Body of pancreas (tissue), 4 donors: Measurements from ENCODE around the gene ULK4. TPM values are rescaled to one million over a fixed set of nuclear protein-coding genes. Genes with fewer than 3 reads are reported as not detected.
"Not testable (repeated sequence)": the region's sequence is repeated elsewhere in the genome, so short reads cannot be mapped to it uniquely, and the experiment has no call there.

ENCODE experiments used
- ATAC-seq: fragments of 150-250 bp; one replicate; pipeline ENCODE4 v1.9.1; 2016
- DNase-seq, 4 donors: peaks; one replicate each; pipeline ENCODE4 v3.0.0-alpha.2; 2019
- H3K27ac ChIP-seq, 4 donors: fragments of 200-600 bp; sonication (generic); 1 replicate in 3 of 4; 2 replicates in 1 of 4; pipeline versions ENCODE4 v1.5.1 to v1.6.1; 2016 to 2019; ENCODE audit warnings: mild to moderate bottlenecking in 1 of 4, mixed read lengths in 1 of 4, moderate library complexity in 1 of 4
- H3K27me3 ChIP-seq, 2 donors: fragments of 200-600 bp; sonication (generic); one replicate each; pipeline ENCODE4 v1.6.0; 2016; ENCODE audit warnings: mild to moderate bottlenecking in 1 of 2
- H3K36me3 ChIP-seq, 2 donors: fragments of 200-600 bp; sonication (generic); replicated peaks in 1 of 2; 2 replicates each; pipeline ENCODE4 v1.5.1; 2016; ENCODE audit warnings: low read depth in 2 of 2; ENCODE audit not compliant: insufficient read depth in 1 of 2
- H3K4me1 ChIP-seq: fragments of 200-600 bp; sonication (generic); one replicate; pipeline ENCODE4 v1.6.0; 2016
- H3K4me3 ChIP-seq, 2 donors: fragments of 200-600 bp; sonication (generic); 1 replicate in 1 of 2; 2 replicates in 1 of 2; pipeline ENCODE4 v1.5.1; 2016 to 2019
- H3K9me3 ChIP-seq, 3 donors: fragments of 200-600 bp; sonication (generic); 1 replicate in 2 of 3; 2 replicates in 1 of 3; pipeline ENCODE4 v1.5.1; 2016
- POLR2A ChIP-seq, 3 donors: fragments of 450-650 bp; IDR thresholded peaks; one replicate each; pipeline ENCODE4 v1.6.1; 2016; ENCODE audit warnings: antibody characterized with exemption in 3 of 3, mild to moderate bottlenecking in 2 of 3
- WGBS, 2 donors: methylation state at CpG; one replicate each; pipeline ENCODE4 v1.1.5; 2017; 5-methylcytosine and 5-hydroxymethylcytosine counted together
- intact Hi-C: fragments of 100-400 bp; cut with DNase I; formaldehyde crosslinking; loops from one replicate; pipeline ENCODE4 v1.15.1; 2023
- total RNA-seq, 2 donors: library from RNA; depleted of rRNA; stranded (reverse); fragments of >200 nt; gene quantifications; one replicate each; pipeline ENCODE4 v1.1.0, GENCODE V29; 2016
- TF ChIP-seq, protein P1 (sequence below), 7 experiments: fragments of 450-650 bp in 4 of 7; fragments of 200-600 bp in 3 of 7; sonication (generic) in 3 of 7; IDR thresholded peaks; one replicate each; pipeline ENCODE4 v1.5.1; 2016 to 2019; ENCODE audit warnings: antibody characterized with exemption in 7 of 7

The ULK4 gene
- total RNA-seq, 2 donors from 2014 or later = 7.3 to 12.5 TPM

DNA sequence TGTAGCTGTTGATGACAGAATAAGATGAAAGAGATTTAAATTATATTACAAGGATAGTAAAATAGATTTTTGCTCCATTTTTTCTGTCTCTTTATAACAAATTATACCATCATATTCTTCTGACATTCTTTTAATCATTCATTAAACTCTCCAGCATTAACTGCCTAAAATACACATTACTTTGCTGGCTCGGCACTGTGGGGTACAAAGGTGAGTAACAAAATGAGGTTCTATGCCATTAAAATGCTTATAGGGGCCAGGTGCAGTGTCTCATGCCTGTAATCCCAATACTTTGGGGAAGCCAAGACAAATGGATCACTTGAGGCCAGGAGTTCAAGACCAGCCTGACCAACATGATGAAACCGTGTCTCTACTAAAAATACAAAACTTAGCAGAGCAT, 81.5 kb downstream of the ULK4 start:
- Histone ChIP-seq H3K36me3 (no peaks in the 10 kb centered on the region), H3K9me3 (no peaks in the 10 kb centered on the region), H3K4me3 (no peak overlapping the region), H3K4me1 (no peaks in the 10 kb centered on the region), H3K27ac (no peak overlapping the region), H3K27me3 (no peaks in the 10 kb centered on the region)
- TF ChIP-seq, protein P1, sequence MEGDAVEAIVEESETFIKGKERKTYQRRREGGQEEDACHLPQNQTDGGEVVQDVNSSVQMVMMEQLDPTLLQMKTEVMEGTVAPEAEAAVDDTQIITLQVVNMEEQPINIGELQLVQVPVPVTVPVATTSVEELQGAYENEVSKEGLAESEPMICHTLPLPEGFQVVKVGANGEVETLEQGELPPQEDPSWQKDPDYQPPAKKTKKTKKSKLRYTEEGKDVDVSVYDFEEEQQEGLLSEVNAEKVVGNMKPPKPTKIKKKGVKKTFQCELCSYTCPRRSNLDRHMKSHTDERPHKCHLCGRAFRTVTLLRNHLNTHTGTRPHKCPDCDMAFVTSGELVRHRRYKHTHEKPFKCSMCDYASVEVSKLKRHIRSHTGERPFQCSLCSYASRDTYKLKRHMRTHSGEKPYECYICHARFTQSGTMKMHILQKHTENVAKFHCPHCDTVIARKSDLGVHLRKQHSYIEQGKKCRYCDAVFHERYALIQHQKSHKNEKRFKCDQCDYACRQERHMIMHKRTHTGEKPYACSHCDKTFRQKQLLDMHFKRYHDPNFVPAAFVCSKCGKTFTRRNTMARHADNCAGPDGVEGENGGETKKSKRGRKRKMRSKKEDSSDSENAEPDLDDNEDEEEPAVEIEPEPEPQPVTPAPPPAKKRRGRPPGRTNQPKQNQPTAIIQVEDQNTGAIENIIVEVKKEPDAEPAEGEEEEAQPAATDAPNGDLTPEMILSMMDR (IDR thresholded peaks at IDR 0.05) = no peak
- TF ChIP-seq POLR2A (IDR thresholded peaks at IDR 0.05) = no peak
- DNase-seq (no peak), ATAC-seq (no peak)
- intact Hi-C loops = loop anchor here (5.0 kb wide), 1 partner anchor 1298 kb away; no protein-coding TSS in a partner anchor
- WGBS, 2 donors = 39 to 52% methylated on average over 2 of the region's 2 CpGs

DNA sequence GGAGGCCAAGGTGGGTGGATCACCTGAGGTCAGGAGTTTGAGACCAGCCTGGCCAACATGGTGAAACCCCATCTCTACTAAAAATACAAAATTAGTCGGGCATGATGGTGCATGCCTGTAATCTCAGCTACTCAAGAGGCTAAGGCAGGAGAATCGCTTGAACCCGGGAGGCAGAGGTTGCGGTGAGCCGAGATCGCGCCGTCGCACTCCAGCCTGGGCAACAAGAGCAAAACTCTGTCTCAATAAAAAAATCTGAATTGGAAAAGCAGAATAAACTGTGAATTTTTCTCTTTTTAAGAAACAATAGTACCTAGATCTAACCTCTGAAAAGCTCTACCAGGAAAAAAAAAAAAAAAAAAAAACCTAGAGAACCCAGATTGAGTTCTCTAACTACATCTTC, 84.2 kb downstream of the ULK4 start:
- WGBS, 2 donors = 92% methylated on average over 9 of the region's 9 CpGs
- H3K4me1 ChIP-seq, H3K36me3 ChIP-seq, intact Hi-C loops, H3K4me3 ChIP-seq, H3K9me3 ChIP-seq, H3K27ac ChIP-seq, H3K27me3 ChIP-seq, DNase-seq, ATAC-seq: not testable (repeated sequence)

DNA sequence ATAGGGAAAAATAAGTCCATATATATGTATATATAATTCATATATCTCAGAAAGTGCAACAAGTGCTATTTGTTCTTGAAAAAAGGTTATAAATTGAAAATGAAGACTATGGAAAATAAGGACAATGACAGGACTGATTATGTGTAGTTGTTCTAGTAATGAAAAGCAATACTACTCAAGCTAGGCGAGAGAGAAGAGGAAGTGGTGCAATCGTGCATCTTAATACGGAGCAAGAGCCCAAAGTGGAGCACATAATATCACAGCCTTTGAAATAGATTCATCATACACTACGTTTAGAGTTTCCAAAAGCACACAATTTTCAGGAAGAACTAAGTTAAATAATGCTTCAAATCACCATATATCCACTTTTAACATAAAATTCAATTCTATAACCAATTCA, 87.9 kb downstream of the ULK4 start:
- Histone ChIP-seq H3K27me3 (no peaks in the 10 kb centered on the region), H3K27ac (no peak overlapping the region), H3K36me3 (no peaks in the 10 kb centered on the region), H3K4me1 (no peaks in the 10 kb centered on the region), H3K9me3 (no peaks in the 10 kb centered on the region), H3K4me3 (no peak overlapping the region)
- TF ChIP-seq, protein P1 (IDR thresholded peaks at IDR 0.05) = no peak
- TF ChIP-seq POLR2A (IDR thresholded peaks at IDR 0.05) = no peak
- 75 to 82% methylated on average over 4 of the region's 4 CpGs for WGBS, 2 donors
- DNase-seq (no peak), ATAC-seq (no peak)
- intact Hi-C loops = no loop called here

DNA sequence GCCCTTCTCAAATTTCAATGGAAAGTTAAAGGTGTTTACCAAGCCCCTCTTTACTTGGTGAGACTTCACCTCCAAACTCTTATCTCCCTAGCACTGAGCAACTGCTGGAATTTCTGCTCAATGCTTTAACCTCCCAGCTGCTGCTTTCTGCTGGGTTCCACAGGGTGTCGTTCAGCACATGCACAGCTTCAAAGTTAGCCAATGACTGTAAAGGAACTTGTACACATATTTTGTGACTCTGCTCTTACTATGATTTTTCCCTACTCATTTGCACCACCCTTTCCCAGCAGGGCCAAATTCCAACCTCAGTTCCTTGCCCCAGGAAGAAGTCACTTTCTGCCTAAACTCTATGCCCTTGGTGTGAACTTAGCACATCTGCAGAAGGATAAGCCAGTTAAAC, 89.7 kb downstream of the ULK4 start:
- H3K9me3 ChIP-seq = no peaks in the 10 kb centered on the region
- no peak overlapping the region for H3K4me3 ChIP-seq
- TF ChIP-seq POLR2A (IDR thresholded peaks at IDR 0.05) = no peak
- WGBS, 2 donors = 76 to 90% methylated on average over 1 of the region's 1 CpG
- H3K4me1 ChIP-seq = no peaks in the 10 kb centered on the region
- DNase-seq = no peak
- H3K36me3 ChIP-seq = no peaks in the 10 kb centered on the region
- no peak for ATAC-seq
- intact Hi-C loops = no loop called here
- H3K27ac ChIP-seq = no peak overlapping the region
- no peaks in the 10 kb centered on the region for H3K27me3 ChIP-seq

DNA sequence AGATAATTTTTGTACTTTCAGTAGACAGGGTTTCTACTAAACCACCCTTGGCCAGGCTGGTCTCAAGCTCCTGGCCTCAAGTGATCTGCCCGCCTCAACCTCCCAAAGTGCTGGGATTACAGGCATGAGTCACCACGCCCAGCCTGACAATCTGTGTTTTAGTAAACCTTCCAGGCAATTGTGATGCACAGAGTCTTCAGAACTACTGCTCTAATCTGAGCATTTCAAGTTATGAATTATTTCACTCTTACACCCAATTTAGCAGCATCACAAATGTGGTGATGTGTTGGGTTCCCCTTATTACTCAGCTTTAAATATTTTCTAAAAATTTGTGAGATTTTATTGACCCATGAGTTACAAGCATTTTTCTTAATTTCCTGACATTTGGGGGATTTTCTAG, 94.4 kb downstream of the ULK4 start:
- Histone ChIP-seq H3K4me1 (no peaks in the 10 kb centered on the region), H3K4me3 (no peak overlapping the region), H3K9me3 (no peaks in the 10 kb centered on the region), H3K27ac (no peak overlapping the region), H3K36me3 (no peaks in the 10 kb centered on the region), H3K27me3 (no peaks in the 10 kb centered on the region)
- no peak for TF ChIP-seq POLR2A (IDR thresholded peaks at IDR 0.05)
- TF ChIP-seq, protein P1 (IDR thresholded peaks at IDR 0.05) = no peak
- intact Hi-C loops = no loop called here
- ATAC-seq (no peak), DNase-seq (no peak)
- 92 to 95% methylated on average over 2 of the region's 2 CpGs for WGBS, 2 donors

DNA sequence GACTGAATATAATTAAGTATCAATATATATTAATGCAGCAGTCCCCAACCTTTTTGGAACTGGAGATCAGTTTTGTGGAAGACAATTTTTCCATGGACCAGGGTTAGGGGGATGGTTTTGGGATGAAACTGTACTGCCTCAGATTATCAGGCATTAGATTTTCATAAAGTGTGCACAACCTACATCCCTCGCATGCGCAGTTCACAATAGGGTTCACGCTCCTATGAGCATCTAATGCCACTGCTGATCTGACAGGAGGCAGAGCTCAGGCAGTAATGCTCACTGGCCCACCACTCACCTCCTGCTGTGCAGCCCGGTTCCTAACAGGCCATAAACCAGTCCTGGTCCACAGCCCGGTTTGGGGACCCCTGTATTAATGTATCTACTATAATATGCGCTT, 95.6 kb downstream of the ULK4 start:
- DNase-seq (no peak), ATAC-seq (no peak)
- H3K27me3 ChIP-seq = no peaks in the 10 kb centered on the region
- no peak for TF ChIP-seq POLR2A (IDR thresholded peaks at IDR 0.05)
- TF ChIP-seq, protein P1 (IDR thresholded peaks at IDR 0.05) = no peak
- H3K36me3 ChIP-seq = no peaks in the 10 kb centered on the region
- H3K4me3 ChIP-seq = no peak overlapping the region
- no peaks in the 10 kb centered on the region for H3K9me3 ChIP-seq
- 93 to 98% methylated on average over 6 of the region's 6 CpGs for WGBS, 2 donors
- H3K27ac ChIP-seq = no peak overlapping the region
- H3K4me1 ChIP-seq = no peaks in the 10 kb centered on the region
- intact Hi-C loops = no loop called here
